Fibroblast of pulmonary artery (primary cell): Measurements from ENCODE around the gene GRK4.

Source experiments
- DNase-seq: peaks from one replicate; pipeline ENCODE4 v3.0.0-alpha.2; 2010; ENCODE audit warnings: low read depth
- H3K4me3 ChIP-seq: replicated peaks from 2 replicates; pipeline ENCODE4 v1.5.1; 2011; ENCODE audit warnings: low read depth, mild to moderate bottlenecking, control low read depth, low read length, moderate library complexity
- TF ChIP-seq, protein P1 (sequence below): IDR thresholded peaks from 2 replicates; pipeline ENCODE4 v1.5.1; 2011; ENCODE audit warnings: mild to moderate bottlenecking, control low read depth, low read length, inconsistent platforms; ENCODE audit errors: missing control alignments

GRK4 gene

GRCh38 chr4:3059943-3060342, 96.6 kb downstream of the GRK4 start:
- TF ChIP-seq, protein P1, sequence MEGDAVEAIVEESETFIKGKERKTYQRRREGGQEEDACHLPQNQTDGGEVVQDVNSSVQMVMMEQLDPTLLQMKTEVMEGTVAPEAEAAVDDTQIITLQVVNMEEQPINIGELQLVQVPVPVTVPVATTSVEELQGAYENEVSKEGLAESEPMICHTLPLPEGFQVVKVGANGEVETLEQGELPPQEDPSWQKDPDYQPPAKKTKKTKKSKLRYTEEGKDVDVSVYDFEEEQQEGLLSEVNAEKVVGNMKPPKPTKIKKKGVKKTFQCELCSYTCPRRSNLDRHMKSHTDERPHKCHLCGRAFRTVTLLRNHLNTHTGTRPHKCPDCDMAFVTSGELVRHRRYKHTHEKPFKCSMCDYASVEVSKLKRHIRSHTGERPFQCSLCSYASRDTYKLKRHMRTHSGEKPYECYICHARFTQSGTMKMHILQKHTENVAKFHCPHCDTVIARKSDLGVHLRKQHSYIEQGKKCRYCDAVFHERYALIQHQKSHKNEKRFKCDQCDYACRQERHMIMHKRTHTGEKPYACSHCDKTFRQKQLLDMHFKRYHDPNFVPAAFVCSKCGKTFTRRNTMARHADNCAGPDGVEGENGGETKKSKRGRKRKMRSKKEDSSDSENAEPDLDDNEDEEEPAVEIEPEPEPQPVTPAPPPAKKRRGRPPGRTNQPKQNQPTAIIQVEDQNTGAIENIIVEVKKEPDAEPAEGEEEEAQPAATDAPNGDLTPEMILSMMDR: no peak
- no peak overlapping the region for H3K4me3 ChIP-seq
- no peak for DNase-seq

DNA sequence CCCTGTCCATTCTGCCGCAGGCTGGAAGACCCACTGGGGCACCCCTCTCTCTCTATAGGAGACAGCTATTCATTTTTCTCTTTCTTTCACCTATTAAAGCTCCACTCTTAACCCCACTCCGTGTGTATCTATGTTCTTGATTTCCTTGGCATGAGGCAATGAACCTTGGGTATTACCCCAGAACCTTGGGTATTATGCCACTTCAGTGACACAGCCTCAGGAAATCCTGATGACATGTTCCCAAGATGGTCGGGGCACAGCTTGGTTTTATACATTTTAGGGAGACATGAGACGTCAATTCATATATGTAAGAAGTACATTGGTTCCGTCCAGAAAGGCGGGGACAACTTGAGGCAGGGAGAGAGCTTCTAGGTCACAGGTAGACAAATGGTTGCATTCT, 97.6 kb downstream of the GRK4 start:
- TF ChIP-seq, protein P1: no peak
- no peak overlapping the region for H3K4me3 ChIP-seq
- DNase-seq: no peak

DNA sequence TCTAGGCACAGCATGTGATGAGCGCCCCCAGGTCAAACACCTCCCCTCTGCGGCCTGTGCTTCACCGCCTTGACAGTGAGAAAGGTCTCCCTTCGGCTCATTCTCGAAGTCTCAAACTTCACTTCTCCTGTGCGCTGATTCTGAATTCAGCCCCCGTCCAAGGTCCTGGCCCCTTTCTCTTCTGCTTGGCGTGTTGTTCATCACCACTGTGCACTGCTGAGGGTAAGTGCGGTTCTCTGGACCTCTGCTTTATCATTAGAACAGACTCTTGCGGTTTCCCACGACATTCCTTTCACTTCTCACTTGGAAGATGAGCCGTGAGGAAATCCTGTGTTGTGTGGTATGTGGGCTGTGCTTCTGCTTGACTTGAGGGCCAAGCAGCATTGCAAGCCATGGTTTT, 99.1 kb downstream of the GRK4 start:
- TF ChIP-seq, protein P1: no peak
- no peak overlapping the region for H3K4me3 ChIP-seq
- DNase-seq: peak; percentile 71

DNA sequence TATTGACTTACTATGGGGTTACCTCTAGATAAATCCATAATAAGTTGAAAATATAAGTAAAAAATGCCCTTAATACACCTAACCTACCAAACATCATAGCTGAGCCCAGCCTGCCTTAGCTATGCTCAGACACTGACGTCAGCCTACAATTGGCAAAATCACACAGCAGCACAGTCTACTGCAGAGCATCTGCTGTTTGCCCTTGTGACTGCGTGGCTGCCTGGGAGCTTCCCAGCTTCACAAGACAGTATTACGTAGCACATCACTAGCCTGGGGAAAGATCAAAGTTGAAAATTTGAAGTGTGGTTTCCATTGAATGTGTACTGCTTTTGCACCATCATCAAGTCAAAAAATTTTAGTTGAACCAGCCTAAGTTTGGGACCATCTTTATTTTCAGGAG, 102.2 kb downstream of the GRK4 start:
- DNase-seq: no peak
- H3K4me3 ChIP-seq: no peak overlapping the region
- TF ChIP-seq, protein P1: no peak

- no peak for DNase-seq
- TF ChIP-seq, protein P1: no peak
- H3K4me3 ChIP-seq: no peak overlapping the region
Measured at GRCh38 chr4:3066836-3067400, 103.5 kb downstream of the GRK4 start.

DNA sequence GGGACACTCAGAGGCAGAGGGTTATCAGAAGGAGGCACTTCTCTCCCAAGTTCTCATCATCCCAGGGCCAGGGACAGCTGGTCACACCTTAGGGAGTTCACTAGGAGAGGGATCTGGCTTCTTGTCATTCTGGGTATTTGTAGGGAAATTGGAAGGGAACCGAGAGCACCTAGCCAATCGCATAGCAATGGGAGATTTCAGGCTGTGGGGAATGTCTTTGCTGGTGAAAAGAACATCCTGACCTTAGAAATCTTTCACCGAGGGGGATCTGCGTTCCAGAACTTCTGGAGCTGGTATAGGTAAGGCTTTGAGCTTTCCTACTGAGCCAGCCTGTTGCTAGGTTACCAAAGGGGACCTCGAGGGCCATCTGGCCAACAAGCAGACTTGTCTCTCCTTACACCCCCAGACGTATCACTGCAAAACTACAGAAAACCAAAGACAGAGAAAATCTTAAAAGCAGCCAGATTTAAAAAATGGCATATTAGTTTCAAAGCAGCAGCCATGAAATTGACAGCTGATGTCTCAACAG, 104.2 kb downstream of the GRK4 start:
- no peak for DNase-seq
- no peak overlapping the region for H3K4me3 ChIP-seq
- TF ChIP-seq, protein P1: no peak

DNA sequence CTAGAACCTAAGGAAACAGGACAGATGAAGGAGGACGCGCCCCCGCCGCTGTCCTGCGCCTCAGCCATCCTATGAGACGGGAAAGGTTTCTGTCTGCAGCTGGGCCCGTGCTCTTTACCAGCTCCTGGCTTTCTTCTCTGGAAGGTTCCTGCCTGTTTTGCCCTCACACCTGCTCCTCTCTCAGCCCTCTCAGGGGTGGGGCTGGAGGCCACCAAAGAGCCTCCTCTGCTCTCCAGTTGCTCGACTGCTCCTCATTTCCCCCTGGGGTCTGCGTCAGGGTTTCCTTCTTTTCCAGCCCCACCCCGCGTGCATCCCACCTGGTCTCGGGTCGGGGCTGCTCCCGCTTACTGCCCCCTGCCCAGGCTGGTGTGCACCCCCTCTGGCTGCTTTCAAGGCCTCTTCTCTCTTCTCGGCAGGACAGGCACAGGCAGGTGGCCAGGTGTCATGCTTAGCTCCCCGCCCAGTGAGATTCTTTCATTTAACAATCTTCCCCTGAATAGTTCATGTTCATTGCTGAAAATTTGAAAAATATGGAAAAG, 106.4 kb downstream of the GRK4 start:
- H3K4me3 ChIP-seq: no peak overlapping the region
- no peak for DNase-seq
- TF ChIP-seq, protein P1: no peak
